Endothelial cell (in vitro differentiated cells): ENCODE measurements around the gene ADCY3. TPM values are rescaled to one million over a fixed set of nuclear protein-coding genes. Genes with fewer than 3 reads are reported as not detected.

Source experiments
- DNase-seq: peaks from one replicate; pipeline ENCODE4 v3.0.0; 2021; ENCODE audit warnings: low spot score
- H3K27ac Mint-ChIP-seq: one replicate; pipeline ENCODE4 v1.8.0; 2021; ENCODE audit warnings: mixed read lengths, inconsistent platforms; ENCODE audit not compliant: unreplicated experiment
- H3K27me3 Mint-ChIP-seq: one replicate; pipeline ENCODE4 v1.8.0; 2021; ENCODE audit warnings: mild to moderate bottlenecking, moderate library complexity, mixed read lengths, inconsistent platforms; ENCODE audit not compliant: unreplicated experiment
- H3K36me3 Mint-ChIP-seq: one replicate; pipeline ENCODE4 v1.8.0; 2021; ENCODE audit warnings: mild to moderate bottlenecking, low read depth, mixed read lengths, inconsistent platforms; ENCODE audit not compliant: unreplicated experiment
- H3K4me1 Mint-ChIP-seq: one replicate; pipeline ENCODE4 v1.8.0; 2021; ENCODE audit warnings: mild to moderate bottlenecking, mixed read lengths, inconsistent platforms; ENCODE audit not compliant: unreplicated experiment
- H3K4me3 Mint-ChIP-seq: one replicate; pipeline ENCODE4 v1.8.0; 2021; ENCODE audit warnings: mild to moderate bottlenecking, mixed read lengths, inconsistent platforms; ENCODE audit not compliant: unreplicated experiment
- H3K9me3 Mint-ChIP-seq: one replicate; pipeline ENCODE4 v1.8.0; 2021; ENCODE audit warnings: mixed read lengths, inconsistent platforms; ENCODE audit not compliant: unreplicated experiment
- CTCF ChIP-seq: fragments of 200-600 bp; sonication (generic); IDR thresholded peaks from one replicate; pipeline ENCODE4 v1.5.0; 2021; ENCODE audit warnings: antibody characterized with exemption; ENCODE audit not compliant: unreplicated experiment
- total RNA-seq: library from RNA; stranded (reverse); fragmentation: NEBNext Ultra II Directional; extraction: Animal tissue kit (Norgen Biotek cat#: 25700); gene quantifications from one replicate; pipeline ENCODE4 v1.2.1, GENCODE V29; 2021; ENCODE audit not compliant: unreplicated experiment

Gene ADCY3
- total RNA-seq, 1 donor from 2014 or later, result 88.0 TPM

GRCh38 chr2:24791452-24791851 lies 128.6 kb downstream of the ADCY3 start:
- TF ChIP-seq CTCF, result no peak

GRCh38 chr2:24788816-24789215 lies 131.2 kb downstream of the ADCY3 start:
- no peak for DNase-seq
- Mint-ChIP-seq H3K4me3 (no peak overlapping the region), H3K27me3 (peaks cover 3% of the 10 kb centered on the region), H3K36me3 (peaks cover 3% of the 10 kb centered on the region), H3K27ac (no peak overlapping the region), H3K4me1 (peaks cover 18% of the 10 kb centered on the region), H3K9me3 (no peaks in the 10 kb centered on the region)
- no peak for TF ChIP-seq CTCF

More at GRCh38 chr2:24791452-24791851, 128.6 kb downstream of the ADCY3 start:
- DNase-seq, result no peak
- Mint-ChIP-seq H3K9me3 (no peaks in the 10 kb centered on the region), H3K27me3 (peaks cover 5% of the 10 kb centered on the region), H3K36me3 (peaks cover 6% of the 10 kb centered on the region), H3K4me3 (no peak overlapping the region), H3K4me1 (peaks cover 29% of the 10 kb centered on the region), H3K27ac (no peak overlapping the region)

- DNase-seq, result no peak
- H3K4me1 Mint-ChIP-seq, result peaks cover 21% of the 10 kb centered on the region
- peaks cover 3% of the 10 kb centered on the region for H3K36me3 Mint-ChIP-seq
- no peak for TF ChIP-seq CTCF
- H3K9me3 Mint-ChIP-seq, result no peaks in the 10 kb centered on the region
- H3K27me3 Mint-ChIP-seq, result no peaks in the 10 kb centered on the region
- H3K27ac Mint-ChIP-seq, result no peak overlapping the region
- no peak overlapping the region for H3K4me3 Mint-ChIP-seq
These were observed 132.5 kb downstream of the ADCY3 start for GRCh38 chr2:24787532-24787931.

GRCh38 chr2:24785671-24786321 lies 134.2 kb downstream of the ADCY3 start:
- H3K4me1 Mint-ChIP-seq, result peaks cover 20% of the 10 kb centered on the region
- no peak for TF ChIP-seq CTCF
- no peak for DNase-seq
- no peak overlapping the region for H3K27ac Mint-ChIP-seq
- H3K9me3 Mint-ChIP-seq, result no peaks in the 10 kb centered on the region
- no peak overlapping the region for H3K4me3 Mint-ChIP-seq
- H3K27me3 Mint-ChIP-seq, result peaks cover 3% of the 10 kb centered on the region
- peaks cover 1% of the 10 kb centered on the region for H3K36me3 Mint-ChIP-seq

- H3K27me3 Mint-ChIP-seq, result peaks cover 4% of the 10 kb centered on the region
- H3K4me3 Mint-ChIP-seq, result no peak overlapping the region
- peaks cover 5% of the 10 kb centered on the region for H3K36me3 Mint-ChIP-seq
- H3K4me1 Mint-ChIP-seq, result peaks cover 33% of the 10 kb centered on the region
- H3K9me3 Mint-ChIP-seq, result no peaks in the 10 kb centered on the region
- no peak for TF ChIP-seq CTCF
- no peak for DNase-seq
- no peak overlapping the region for H3K27ac Mint-ChIP-seq
These were observed 136.4 kb downstream of the ADCY3 start for GRCh38 chr2:24783641-24784040.
